GM10847 (cell line): ENCODE measurements around the gene AFTPH.

Source experiments
- POLR2A ChIP-seq: IDR thresholded peaks from 2 replicates; pipeline ENCODE4 v1.6.1; 2011; ENCODE audit not compliant: insufficient read length; ENCODE audit errors: extremely low read depth

AFTPH gene

GRCh38 chr2:64605991-64606478 lies 81.9 kb downstream of the AFTPH start:
- TF ChIP-seq POLR2A, result no peak

- TF ChIP-seq POLR2A, result peak; percentile 20
Observed at GRCh38 chr2:64606479-64607363, 82.6 kb downstream of the AFTPH start.

DNA sequence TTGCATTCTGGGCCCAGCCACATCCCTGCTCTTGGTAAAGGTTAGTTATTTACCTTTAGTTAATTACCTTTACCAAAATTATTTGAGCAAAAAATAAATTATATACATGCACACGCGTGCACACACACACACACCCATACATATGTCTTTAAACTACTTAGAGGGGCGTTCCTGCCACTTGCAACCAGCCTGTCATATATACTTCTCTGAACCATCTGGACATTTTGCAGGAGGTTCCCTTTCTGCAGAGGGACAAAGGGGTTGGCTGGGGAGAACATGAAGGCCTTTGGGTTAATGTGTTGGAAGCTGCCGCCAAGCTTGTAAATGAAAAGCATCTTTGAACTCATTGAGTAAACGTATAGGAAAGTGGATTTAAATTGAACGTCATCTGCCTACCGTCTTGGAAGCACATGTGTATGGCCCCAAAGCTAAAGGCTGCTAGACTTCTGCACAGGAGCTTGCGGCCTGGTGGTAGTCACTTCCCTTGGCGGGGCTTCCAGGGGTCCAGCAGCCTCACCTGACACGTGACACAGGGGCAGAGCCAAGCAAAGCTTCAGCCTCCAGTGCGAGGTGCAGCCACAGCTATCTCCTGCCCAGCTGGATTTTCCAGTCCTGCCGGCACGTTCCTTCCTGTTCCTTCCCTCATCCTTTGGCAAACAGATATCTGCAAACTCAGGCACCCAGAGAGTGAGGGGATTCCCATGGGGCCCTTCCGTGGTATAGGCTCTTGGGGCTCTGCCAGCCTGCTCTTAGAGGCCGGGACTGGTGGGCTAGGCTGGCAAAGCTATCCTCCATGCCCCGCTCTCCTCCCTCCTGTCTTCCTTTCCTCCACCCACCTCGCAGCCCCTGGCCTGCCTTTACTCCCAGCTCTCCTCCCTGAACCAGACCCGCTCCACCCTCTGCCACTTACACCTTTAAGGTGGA lies 83.5 kb downstream of the AFTPH start:
- no peak for TF ChIP-seq POLR2A

DNA sequence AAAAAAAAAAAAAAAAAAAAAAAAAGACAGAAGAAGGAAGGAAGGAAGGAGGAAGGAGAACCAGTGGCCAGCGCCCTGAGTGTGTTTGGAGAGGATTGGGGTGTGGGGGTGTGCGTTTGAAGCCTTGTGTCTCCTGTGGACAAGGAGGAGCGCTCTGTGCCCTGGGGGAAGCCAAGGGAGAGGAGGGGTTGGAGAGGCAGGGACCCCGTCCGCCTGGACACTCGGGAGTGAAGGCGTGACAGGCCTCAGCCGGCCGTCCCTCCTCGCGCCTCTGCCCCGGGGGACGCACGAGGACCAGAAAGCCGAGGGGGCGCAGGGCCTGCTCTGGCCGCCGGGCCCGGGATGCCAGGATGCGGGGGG lies 84.7 kb downstream of the AFTPH start:
- no peak for TF ChIP-seq POLR2A

DNA sequence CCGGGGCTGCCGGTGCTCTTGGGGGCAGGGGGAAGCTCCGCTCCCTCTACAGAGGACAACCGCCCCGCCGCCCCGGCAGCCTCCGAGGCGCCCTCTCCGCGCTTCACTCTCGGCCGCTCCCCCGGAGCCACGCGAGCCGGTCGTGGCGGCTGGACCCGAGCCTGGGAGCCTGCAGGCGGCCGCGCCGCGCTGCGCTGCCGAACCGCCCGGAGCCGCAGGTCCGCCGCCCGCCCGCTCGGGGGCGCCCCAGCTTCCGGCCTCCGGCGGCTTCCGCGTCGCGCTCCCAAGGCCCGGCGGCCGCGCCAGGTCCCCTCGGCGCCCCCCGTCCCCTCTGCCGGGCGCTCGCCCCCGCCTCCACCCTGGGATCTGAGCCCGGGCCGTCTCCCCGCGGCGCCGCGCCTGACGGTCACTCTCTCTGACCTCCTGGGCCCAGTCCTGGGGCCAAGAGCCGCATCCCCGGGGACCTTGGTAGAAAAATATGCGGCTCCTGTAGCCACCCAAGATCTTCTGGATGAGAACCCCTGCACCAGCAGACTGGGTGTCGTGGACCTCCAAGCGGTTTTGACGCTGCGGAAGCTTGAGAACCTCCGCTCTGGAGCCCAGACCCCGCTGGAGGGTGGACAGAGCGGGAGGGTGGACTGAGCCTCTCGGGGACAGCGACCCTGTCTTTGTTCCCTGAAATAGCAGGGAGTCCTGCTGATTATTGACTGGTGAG lies 85.3 kb downstream of the AFTPH start:
- peak; percentile 54 for TF ChIP-seq POLR2A

DNA sequence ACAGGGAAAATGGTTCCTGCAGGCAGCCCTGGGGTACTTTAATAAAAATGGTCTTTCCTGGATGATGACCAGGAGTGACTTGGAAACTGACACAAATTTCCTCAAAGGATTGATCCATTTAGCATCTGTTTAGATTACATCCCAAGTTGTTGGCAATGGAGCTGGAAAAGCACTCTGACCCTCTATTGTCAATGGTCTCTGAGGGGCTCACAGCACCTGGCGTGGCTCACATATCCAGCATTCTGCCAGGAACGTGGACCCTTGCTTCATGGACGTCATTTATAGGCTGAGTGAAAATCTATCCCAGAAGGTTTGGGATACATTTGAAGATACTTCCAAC lies 85.8 kb downstream of the AFTPH start:
- no peak for TF ChIP-seq POLR2A

GRCh38 chr2:64610316-64610855 lies 86.3 kb downstream of the AFTPH start:
- no peak for TF ChIP-seq POLR2A

DNA sequence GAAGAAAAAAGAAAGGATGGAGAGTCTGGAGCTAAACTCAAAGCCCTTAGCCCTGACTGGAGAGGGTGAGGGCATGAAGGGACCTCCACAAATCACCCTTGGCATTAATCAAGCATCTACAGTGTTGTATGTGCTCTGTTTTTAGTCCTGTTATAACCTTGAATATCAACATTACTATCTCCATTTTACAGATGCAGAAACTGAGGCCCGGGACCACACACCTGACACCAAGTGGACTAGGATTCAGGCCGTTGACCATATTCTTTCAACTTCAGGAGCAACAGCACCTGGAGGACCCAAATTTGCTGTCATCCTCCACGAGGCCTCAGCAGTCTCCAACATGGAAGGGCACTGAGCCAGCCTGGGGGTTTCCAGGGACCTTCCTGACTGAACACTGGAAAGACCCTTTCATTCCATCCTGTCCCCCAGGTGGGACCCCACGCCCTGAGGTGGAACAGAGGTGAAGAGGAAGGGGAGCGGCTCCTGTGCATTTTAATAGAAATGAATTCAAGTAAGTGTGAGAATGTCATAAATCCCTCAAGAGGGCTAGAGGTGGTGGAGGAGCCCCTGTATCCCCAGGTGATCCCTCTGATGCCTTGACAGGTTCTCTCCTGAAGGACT lies 88.6 kb downstream of the AFTPH start:
- no peak for TF ChIP-seq POLR2A

GRCh38 chr2:64613276-64613675 lies 89.1 kb downstream of the AFTPH start:
- TF ChIP-seq POLR2A, result no peak

GRCh38 chr2:64615192-64615763 lies 91.2 kb downstream of the AFTPH start:
- TF ChIP-seq POLR2A, result no peak

DNA sequence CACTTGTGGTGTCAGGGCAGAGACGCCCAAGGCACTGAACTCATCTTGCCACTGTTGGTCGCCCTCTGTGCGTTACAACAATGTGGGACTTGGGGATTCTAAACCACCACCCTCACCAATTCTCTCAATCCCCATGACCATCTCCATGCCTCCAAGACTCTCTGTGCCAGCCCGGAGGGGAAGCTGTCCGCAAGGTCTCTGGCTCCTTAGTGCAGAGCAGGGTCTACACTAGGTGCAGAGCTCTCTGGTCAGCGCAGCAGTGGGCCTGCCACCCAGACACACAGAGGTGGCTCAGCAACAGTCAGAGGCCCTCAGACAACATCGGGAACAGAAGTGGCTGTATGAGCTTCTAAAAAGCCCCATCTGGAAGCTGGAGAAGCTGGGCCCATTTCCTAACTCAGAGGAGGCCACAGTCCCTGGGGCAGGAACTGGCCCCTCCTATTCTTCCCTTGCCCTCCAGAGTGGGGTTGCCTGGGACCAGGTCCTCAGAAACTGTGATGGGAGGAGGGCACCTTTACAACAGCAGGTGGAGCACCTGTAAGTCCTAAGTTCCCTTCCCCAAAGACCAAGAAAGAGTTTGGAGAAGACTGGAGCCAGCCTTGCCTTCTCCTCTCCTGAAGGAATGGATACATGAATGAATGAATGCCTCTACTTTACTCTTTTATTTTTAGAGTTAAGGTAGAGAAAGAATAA lies 91.9 kb downstream of the AFTPH start:
- no peak for TF ChIP-seq POLR2A

DNA sequence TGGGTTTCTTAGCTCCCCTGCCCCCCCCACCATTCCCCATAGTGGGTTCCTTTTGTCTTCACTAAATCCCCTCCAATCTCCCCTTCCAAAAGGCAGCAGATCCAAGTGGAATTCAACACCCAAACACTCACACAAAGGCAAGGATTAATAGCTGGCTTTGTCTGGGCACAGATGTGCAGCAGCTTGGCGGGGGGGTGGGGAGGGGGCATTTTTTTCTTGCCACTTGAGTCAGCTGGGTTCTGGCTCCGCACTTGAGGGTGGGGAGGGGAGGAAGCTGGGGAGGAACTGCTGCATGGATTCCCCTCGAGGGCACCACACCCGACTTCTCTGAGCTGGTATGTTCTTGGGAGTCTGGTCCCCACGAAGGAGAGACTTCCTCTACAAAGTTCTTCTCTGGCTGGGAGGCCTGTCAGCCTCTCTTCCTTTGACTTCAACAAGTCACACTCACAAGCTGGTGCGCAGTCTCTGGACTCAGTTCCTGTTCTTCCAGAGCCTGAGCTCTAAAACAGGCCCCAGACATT lies 93.6 kb downstream of the AFTPH start:
- no peak for TF ChIP-seq POLR2A

GRCh38 chr2:64620661-64621060 lies 96.5 kb downstream of the AFTPH start:
- no peak for TF ChIP-seq POLR2A

DNA sequence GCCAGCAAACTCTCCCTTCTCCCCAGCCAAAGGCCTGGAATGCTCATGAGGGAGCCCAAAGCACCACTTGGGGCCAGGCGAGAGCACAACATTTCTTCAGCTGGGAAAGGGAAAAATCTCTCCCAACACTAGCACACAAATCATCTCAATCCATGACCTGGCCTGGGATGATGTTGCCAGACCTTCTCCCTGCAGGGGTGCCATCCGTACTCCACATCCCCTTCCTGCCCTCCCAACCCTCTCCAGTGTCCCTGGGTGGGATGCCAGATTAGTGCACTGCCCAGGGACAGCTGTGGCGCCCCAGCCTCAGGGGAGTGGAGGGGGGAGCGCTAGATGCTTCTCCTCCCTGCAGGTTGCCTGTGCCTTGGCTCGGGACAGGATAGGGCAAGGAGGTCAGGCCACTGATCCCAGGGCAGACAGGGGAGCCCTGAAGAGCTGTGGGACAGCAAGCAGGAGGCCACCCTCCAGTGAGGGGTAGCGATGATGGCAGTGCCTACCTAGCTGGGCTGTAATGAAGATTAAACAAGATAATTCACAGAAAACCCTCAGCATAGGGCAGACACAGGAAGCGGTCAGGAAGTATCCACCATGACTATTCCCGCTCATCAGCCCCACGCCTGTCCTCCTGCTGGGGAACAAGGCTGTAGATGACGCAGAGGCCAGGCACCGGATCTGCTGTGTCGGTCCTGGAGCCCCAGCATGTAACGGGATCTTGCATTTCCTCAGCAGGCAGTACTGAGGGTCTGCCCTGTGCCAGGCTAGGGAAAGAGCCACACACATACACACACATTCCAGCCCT lies 98.5 kb downstream of the AFTPH start:
- no peak for TF ChIP-seq POLR2A
